Measurements from ENCODE around the gene DNAJC16. TPM values are rescaled to one million over a fixed set of nuclear protein-coding genes. Genes with fewer than 3 reads are reported as not detected.
A peak's percentile ranks its signal among the peaks of the same experiment; 100 is the strongest.
"Not testable (repeated sequence)": the region's sequence is repeated elsewhere in the genome, so short reads cannot be mapped to it uniquely, and the experiment has no call there.

The DNAJC16 gene
- total and polyA plus RNA-seq, 4 experiments from 2014 or later = 5.1 to 31.0 (median 18.9) TPM

GRCh38 chr1:15508700-15509487 lies 17.8 kb upstream of the DNAJC16 start:
- peaks cover 14 to 15% of the 10 kb centered on the region in 2 donors for H3K36me3 Mint-ChIP-seq
- Histone ChIP-seq H3K27ac (ENCODE audit: low read depth, low read length) (no peak overlapping the region), H3K36me3 (ENCODE audit: insufficient read depth, low read length) (no peaks in the 10 kb centered on the region), H3K27me3 (ENCODE audit: insufficient read depth, low read length) (no peaks in the 10 kb centered on the region), H3K4me3 (ENCODE audit: low read length in 2 of 2) (no peak overlapping the region), H3K4me1 (ENCODE audit: insufficient read depth, low read length) (no peaks in the 10 kb centered on the region), H3K9me3 (ENCODE audit: control insufficient read depth in 1 of 2, low read length in 2 of 2) (no peaks in the 10 kb centered on the region)
- H3K27ac Mint-ChIP-seq = peak overlapping the region in 2 of 7 donors; percentile 32 to 71
- POLR2A ChIA-PET (ENCODE audit: partially characterized antibody) = no interaction called here
- no peaks in the 10 kb centered on the region for H3K27me3 Mint-ChIP-seq
- CTCF ChIA-PET (ENCODE audit: partially characterized antibody) = no interaction called here
- no peak overlapping the region for H3K4me3 Mint-ChIP-seq
- intact Hi-C loops (cut with micrococcal nuclease) = no loop called here
- H3K9me3 Mint-ChIP-seq = no peaks in the 10 kb centered on the region
- DNase-seq = no peak
- peaks cover 4 to 17% (median 7%) of the 10 kb centered on the region in 4 donors for H3K4me1 Mint-ChIP-seq

- ChIA-PET CTCF (ENCODE audit: partially characterized antibody) (no interaction called here), POLR2A (ENCODE audit: partially characterized antibody) (no interaction called here)
- no peak overlapping the region for H3K27ac ChIP-seq (ENCODE audit: low read depth, low read length)
- Mint-ChIP-seq H3K9me3 (no peaks in the 10 kb centered on the region), H3K27me3 (no peaks in the 10 kb centered on the region), H3K4me3 (no peak overlapping the region), H3K36me3 (peaks cover 14% of the 10 kb centered on the region in 2 donors), H3K4me1 (peaks cover 7 to 23% (median 12%) of the 10 kb centered on the region in 4 donors), H3K27ac (no peak overlapping the region)
- DNase-seq = no peak
- H3K9me3 ChIP-seq (ENCODE audit: control insufficient read depth in 1 of 2, low read length in 2 of 2) = no peaks in the 10 kb centered on the region
- no peak overlapping the region for H3K4me3 ChIP-seq (ENCODE audit: low read length in 2 of 2)
- H3K4me1 ChIP-seq (ENCODE audit: insufficient read depth, low read length) = no peaks in the 10 kb centered on the region
- no peaks in the 10 kb centered on the region for H3K36me3 ChIP-seq (ENCODE audit: insufficient read depth, low read length)
- intact Hi-C loops (cut with micrococcal nuclease) = no loop called here
- no peaks in the 10 kb centered on the region for H3K27me3 ChIP-seq (ENCODE audit: insufficient read depth, low read length)
These were observed 17.1 kb upstream of the DNAJC16 start for GRCh38 chr1:15509586-15509985.

GRCh38 chr1:15510611-15511405 lies 15.8 kb upstream of the DNAJC16 start:
- Mint-ChIP-seq H3K27ac (peak overlapping the region in 3 of 7 donors; percentile 55 to 82 (median 66)), H3K4me1 (peaks cover 10 to 34% (median 20%) of the 10 kb centered on the region in 4 donors), H3K36me3 (peaks cover 14 to 19% of the 10 kb centered on the region in 2 donors), H3K27me3 (no peaks in the 10 kb centered on the region), H3K4me3 (no peak overlapping the region), H3K9me3 (no peaks in the 10 kb centered on the region)
- no peak for DNase-seq
- ChIA-PET POLR2A (ENCODE audit: partially characterized antibody) (no interaction called here), CTCF (ENCODE audit: partially characterized antibody) (no interaction called here)
- H3K4me3 ChIP-seq (ENCODE audit: low read length in 2 of 2) = no peak overlapping the region
- peaks cover 9% of the 10 kb centered on the region for H3K4me1 ChIP-seq (ENCODE audit: insufficient read depth, low read length)
- H3K9me3 ChIP-seq (ENCODE audit: control insufficient read depth in 1 of 2, low read length in 2 of 2) = no peaks in the 10 kb centered on the region
- H3K27ac ChIP-seq (ENCODE audit: low read depth, low read length) = no peak overlapping the region
- H3K27me3 ChIP-seq (ENCODE audit: insufficient read depth, low read length) = no peaks in the 10 kb centered on the region
- intact Hi-C loops (cut with micrococcal nuclease) = no loop called here
- no peaks in the 10 kb centered on the region for H3K36me3 ChIP-seq (ENCODE audit: insufficient read depth, low read length)

- Histone ChIP-seq H3K36me3 (ENCODE audit: insufficient read depth, low read length) (no peaks in the 10 kb centered on the region), H3K9me3 (ENCODE audit: control insufficient read depth in 1 of 2, low read length in 2 of 2) (no peaks in the 10 kb centered on the region), H3K27ac (ENCODE audit: low read depth, low read length) (no peak overlapping the region), H3K4me3 (ENCODE audit: low read length in 2 of 2) (no peak overlapping the region), H3K4me1 (ENCODE audit: insufficient read depth, low read length) (peaks cover 9% of the 10 kb centered on the region), H3K27me3 (ENCODE audit: insufficient read depth, low read length) (no peaks in the 10 kb centered on the region)
- H3K4me3 Mint-ChIP-seq = no peak overlapping the region
- peak overlapping the region in 2 of 7 donors; percentile 17 to 52 for H3K27ac Mint-ChIP-seq
- no peak for DNase-seq
- ChIA-PET POLR2A (ENCODE audit: partially characterized antibody) (no interaction called here), CTCF (ENCODE audit: partially characterized antibody) (interaction anchor here (0.5 to 2.0 kb wide), 2 partner anchors 8 to 263 kb away, joined by 3 to 4 read pairs; no protein-coding TSS in a partner anchor)
- H3K36me3 Mint-ChIP-seq = peaks cover 26 to 29% of the 10 kb centered on the region in 2 donors
- peaks cover 10 to 34% (median 21%) of the 10 kb centered on the region in 4 donors for H3K4me1 Mint-ChIP-seq
- no peaks in the 10 kb centered on the region for H3K9me3 Mint-ChIP-seq
- intact Hi-C loops (cut with micrococcal nuclease) = no loop called here
- H3K27me3 Mint-ChIP-seq = no peaks in the 10 kb centered on the region
These were observed 13.5 kb upstream of the DNAJC16 start for GRCh38 chr1:15513192-15513591.

GRCh38 chr1:15513919-15514318 lies 12.7 kb upstream of the DNAJC16 start:
- Mint-ChIP-seq H3K4me3 (no peak overlapping the region), H3K36me3 (peaks cover 26 to 31% of the 10 kb centered on the region in 2 donors), H3K9me3 (no peaks in the 10 kb centered on the region), H3K27ac (peak overlapping the region in 2 of 7 donors; percentile 3 to 18), H3K4me1 (peaks cover 12 to 31% (median 23%) of the 10 kb centered on the region in 4 donors), H3K27me3 (no peaks in the 10 kb centered on the region)
- ChIA-PET POLR2A (ENCODE audit: partially characterized antibody) (no interaction called here), CTCF (ENCODE audit: partially characterized antibody) (interaction anchor here (1.0 to 2.0 kb wide), 3 partner anchors 9 kb away, joined by 3 to 4 read pairs (median 3); no protein-coding TSS in a partner anchor)
- peaks cover 9% of the 10 kb centered on the region for H3K4me1 ChIP-seq (ENCODE audit: insufficient read depth, low read length)
- H3K9me3 ChIP-seq (ENCODE audit: control insufficient read depth in 1 of 2, low read length in 2 of 2) = no peaks in the 10 kb centered on the region
- intact Hi-C loops (cut with micrococcal nuclease) = no loop called here
- no peak for DNase-seq
- H3K27me3 ChIP-seq (ENCODE audit: insufficient read depth, low read length) = no peaks in the 10 kb centered on the region
- no peak overlapping the region for H3K4me3 ChIP-seq (ENCODE audit: low read length in 2 of 2)
- H3K27ac ChIP-seq (ENCODE audit: low read depth, low read length) = no peak overlapping the region
- no peaks in the 10 kb centered on the region for H3K36me3 ChIP-seq (ENCODE audit: insufficient read depth, low read length)

GRCh38 chr1:15514557-15514956 lies 12.1 kb upstream of the DNAJC16 start:
- peaks cover 12 to 32% (median 23%) of the 10 kb centered on the region in 4 donors for H3K4me1 Mint-ChIP-seq
- H3K4me3 ChIP-seq (ENCODE audit: low read length in 2 of 2); H3K27ac ChIP-seq (ENCODE audit: low read depth, low read length); H3K4me3 Mint-ChIP-seq; H3K27me3 ChIP-seq (ENCODE audit: insufficient read depth, low read length); H3K9me3 Mint-ChIP-seq; intact Hi-C loops (cut with micrococcal nuclease); POLR2A ChIA-PET (ENCODE audit: partially characterized antibody); H3K4me1 ChIP-seq (ENCODE audit: insufficient read depth, low read length); DNase-seq; H3K9me3 ChIP-seq (ENCODE audit: control insufficient read depth in 1 of 2, low read length in 2 of 2); H3K36me3 ChIP-seq (ENCODE audit: insufficient read depth, low read length); H3K27me3 Mint-ChIP-seq: not testable (repeated sequence)
- H3K36me3 Mint-ChIP-seq = peaks cover 23 to 31% of the 10 kb centered on the region in 2 donors
- CTCF ChIA-PET (ENCODE audit: partially characterized antibody) = interaction anchor here (1.0 to 2.0 kb wide), 3 partner anchors 8 to 10 kb away, joined by 3 to 4 read pairs (median 3); no protein-coding TSS in a partner anchor
- peak overlapping the region in 3 of 7 donors; percentile 8 to 61 (median 32) for H3K27ac Mint-ChIP-seq
